ENCODE results near the gene PPDPF. TPM values are rescaled to one million over a fixed set of nuclear protein-coding genes. Genes with fewer than 3 reads are reported as not detected.

PPDPF gene
- total and polyA plus RNA-seq, 3 donors from 2014 or later: 207 to 529 (median 431) TPM

- no peaks in the 10 kb centered on the region for H3K4me1 ChIP-seq
- no peak for TF ChIP-seq POLR2A (IDR thresholded peaks at IDR 0.05)
- TF ChIP-seq CTCF (IDR thresholded peaks at IDR 0.05): no peak
- no peak overlapping the region for H3K27ac ChIP-seq
- no peak for DNase-seq
- H3K4me3 ChIP-seq: no peak overlapping the region
- H3K36me3 ChIP-seq (ENCODE audit: low read depth, missing control alignments): no peaks in the 10 kb centered on the region
- intact Hi-C loops (cut with DNase I; ENCODE audit: low total_unique reads): no loop called here
- no peaks in the 10 kb centered on the region for H3K9me3 ChIP-seq
- whole genome bisulfite sequencing, 2 donors: 92 to 95% methylated on average over 10 to 49 of the region's 55 CpGs
- H3K27me3 ChIP-seq: no peaks in the 10 kb centered on the region
Measured at GRCh38 chr20:63563225-63563935, 42.8 kb downstream of the PPDPF start.

- no peaks in the 10 kb centered on the region for H3K4me1 ChIP-seq
- intact Hi-C loops (cut with DNase I; ENCODE audit: low total_unique reads): no loop called here
- H3K9me3 ChIP-seq: no peaks in the 10 kb centered on the region
- DNase-seq: no peak
- 90 to 94% methylated on average over 6 to 62 of the region's 62 CpGs for WGBS, 2 donors
- no peaks in the 10 kb centered on the region for H3K36me3 ChIP-seq (ENCODE audit: low read depth, missing control alignments)
- H3K27ac ChIP-seq: no peak overlapping the region
- TF ChIP-seq POLR2A (IDR thresholded peaks at IDR 0.05) (no peak), CTCF (IDR thresholded peaks at IDR 0.05) (no peak)
- H3K4me3 ChIP-seq: no peak overlapping the region
- no peaks in the 10 kb centered on the region for H3K27me3 ChIP-seq
Measured at GRCh38 chr20:63564036-63564810, 43.7 kb downstream of the PPDPF start.

- no peak for TF ChIP-seq POLR2A (IDR thresholded peaks at IDR 0.05)
- no peak for DNase-seq
- intact Hi-C loops (cut with DNase I; ENCODE audit: low total_unique reads): no loop called here
- Histone ChIP-seq H3K27me3 (no peaks in the 10 kb centered on the region), H3K27ac (no peak overlapping the region), H3K4me1 (no peaks in the 10 kb centered on the region), H3K9me3 (no peaks in the 10 kb centered on the region), H3K4me3 (no peak overlapping the region), H3K36me3 (ENCODE audit: low read depth, missing control alignments) (no peaks in the 10 kb centered on the region)
- WGBS, 2 donors: 93 to 94% methylated on average over 34 to 59 of the region's 61 CpGs
Measured at GRCh38 chr20:63565021-63565698, 44.6 kb downstream of the PPDPF start.

- no peaks in the 10 kb centered on the region for H3K36me3 ChIP-seq (ENCODE audit: low read depth, missing control alignments)
- H3K9me3 ChIP-seq: no peaks in the 10 kb centered on the region
- intact Hi-C loops (cut with DNase I; ENCODE audit: low total_unique reads): no loop called here
- TF ChIP-seq POLR2A (IDR thresholded peaks at IDR 0.05) (no peak), CTCF (IDR thresholded peaks at IDR 0.05) (no peak)
- no peak overlapping the region for H3K4me3 ChIP-seq
- H3K27me3 ChIP-seq: no peaks in the 10 kb centered on the region
- WGBS, 2 donors: 91 to 95% methylated on average over 8 to 41 of the region's 43 CpGs
- H3K4me1 ChIP-seq: no peaks in the 10 kb centered on the region
- no peak for DNase-seq
- no peak overlapping the region for H3K27ac ChIP-seq
Measured at GRCh38 chr20:63565699-63566335, 45.3 kb downstream of the PPDPF start.

Measured in testis (tissue), 3 donors.